Prostate gland (tissue), 2 donors: ENCODE measurements around the gene SLC35F5.

Experiments
- CTCF ChIP-seq, 4 experiments: fragments of 200-600 bp in 2 of 4; fragments of 450-650 bp in 2 of 4; sonication (generic) in 2 of 4; IDR thresholded peaks; 1 replicate in 3 of 4; 2 replicates in 1 of 4; pipeline ENCODE4 v1.5.1; 2016 to 2019; ENCODE audit warnings: antibody characterized with exemption in 4 of 4, mild to moderate bottlenecking in 2 of 4, moderate library complexity in 2 of 4
- POLR2A ChIP-seq: fragments of 450-650 bp; IDR thresholded peaks from one replicate; pipeline ENCODE4 v1.6.1; 2016; ENCODE audit warnings: antibody characterized with exemption, mild to moderate bottlenecking
- POLR2AphosphoS5 ChIP-seq: sonication (generic); formaldehyde crosslinking; IDR thresholded peaks from one replicate; pipeline ENCODE4 v1.6.1; 2017; ENCODE audit warnings: antibody characterized with exemption

- TF ChIP-seq CTCF (IDR thresholded peaks at IDR 0.05) (no peak), POLR2AphosphoS5 (no peak), POLR2A (no peak)
Measured at GRCh38 chr2:113767811-113768460, 11.5 kb upstream of the SLC35F5 start.
